NCI-H226 (cell line): ENCODE measurements around the gene C12orf42.
"Not testable (repeated sequence)": the region's sequence is repeated elsewhere in the genome, so short reads cannot be mapped to it uniquely, and the experiment has no call there.

ENCODE experiments used
- DNase-seq: peaks from one replicate; pipeline ENCODE4 v3.0.0-alpha.2; 2015

C12orf42 gene

DNA sequence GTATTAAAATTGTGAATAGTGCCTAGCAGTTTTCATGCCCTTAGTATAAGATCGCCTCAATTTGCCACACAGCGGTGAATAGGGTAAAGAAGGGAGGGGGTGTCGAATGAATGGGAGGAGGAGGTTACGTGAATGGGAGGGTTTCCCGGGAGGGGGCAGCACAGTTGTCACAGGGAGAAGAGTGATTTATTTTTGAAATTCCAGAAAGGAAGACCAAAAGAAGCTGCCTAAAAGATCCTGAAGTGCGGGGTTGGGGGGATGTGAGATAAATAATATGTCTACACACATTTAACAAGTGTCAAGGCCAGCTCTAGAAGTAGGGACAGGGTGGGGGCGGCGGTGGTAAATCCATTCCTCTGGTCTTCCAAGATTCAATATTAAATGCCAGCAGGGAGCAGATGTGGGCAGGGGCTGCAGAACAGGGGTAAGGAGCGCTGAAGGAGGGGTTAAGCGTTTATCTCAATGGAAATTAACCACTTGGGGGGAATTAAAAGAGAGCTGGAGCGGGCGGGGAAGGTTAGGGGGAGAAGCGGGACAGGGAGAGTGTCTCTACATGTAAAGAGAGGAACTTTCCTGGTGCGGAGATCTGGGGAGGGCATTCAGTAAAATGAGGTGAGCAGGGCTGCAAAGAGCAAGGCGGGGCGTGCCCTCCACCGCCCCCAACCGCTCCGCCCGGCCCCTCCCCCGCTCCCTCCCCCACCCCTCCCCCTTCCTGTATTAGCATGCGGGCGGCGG, 867 bp downstream of the C12orf42 start:
- no peak for DNase-seq

- no peak for DNase-seq
These were observed 1.6 kb downstream of the C12orf42 start for GRCh38 chr12:103494051-103494733.

- DNase-seq, result no peak
These were observed 2.6 kb downstream of the C12orf42 start for GRCh38 chr12:103493199-103493598.

DNA sequence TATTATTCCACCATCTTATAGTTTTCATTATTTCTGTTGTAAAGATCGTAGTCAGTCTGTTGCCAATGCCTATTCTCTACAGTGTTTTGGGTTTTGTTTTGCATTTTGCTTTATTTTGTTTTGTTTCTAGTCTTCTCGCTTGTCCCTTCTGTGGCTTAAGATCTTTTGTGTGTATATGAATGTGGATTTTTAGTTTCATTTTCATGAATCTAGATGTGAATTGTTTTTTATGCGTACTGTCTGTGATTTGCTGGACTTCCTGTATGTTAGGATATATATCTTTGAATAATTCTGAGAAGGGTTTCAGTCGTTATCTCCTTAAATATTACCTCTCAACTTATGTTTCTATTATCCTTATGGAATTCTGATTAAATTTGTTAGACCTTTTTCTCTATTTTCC, 13.4 kb downstream of the C12orf42 start:
- DNase-seq, result no peak

GRCh38 chr12:103475073-103475472, 20.7 kb downstream of the C12orf42 start:
- DNase-seq, result no peak

GRCh38 chr12:103470664-103471063, 25.1 kb downstream of the C12orf42 start:
- no peak for DNase-seq

DNA sequence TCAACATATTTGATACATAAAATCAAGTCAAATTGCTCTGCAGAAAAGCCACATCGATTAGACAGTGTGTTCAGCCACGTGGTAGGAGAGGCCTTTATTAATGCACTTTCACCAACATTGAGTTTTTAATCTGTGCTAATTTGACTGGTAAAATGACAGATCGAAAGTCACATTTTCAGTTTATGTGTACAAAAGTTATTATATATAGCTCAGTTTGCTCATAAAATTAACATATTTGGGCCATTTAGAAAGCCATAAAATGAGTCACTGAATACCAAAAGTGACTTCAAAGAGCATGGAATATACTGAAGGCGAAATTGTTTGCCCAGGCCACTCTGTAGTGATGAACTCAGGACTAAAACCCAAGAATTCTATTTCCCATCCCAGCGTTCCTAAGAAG, 26.0 kb downstream of the C12orf42 start:
- no peak for DNase-seq

- no peak for DNase-seq
These were observed 26.9 kb downstream of the C12orf42 start for GRCh38 chr12:103468837-103469236.

DNA sequence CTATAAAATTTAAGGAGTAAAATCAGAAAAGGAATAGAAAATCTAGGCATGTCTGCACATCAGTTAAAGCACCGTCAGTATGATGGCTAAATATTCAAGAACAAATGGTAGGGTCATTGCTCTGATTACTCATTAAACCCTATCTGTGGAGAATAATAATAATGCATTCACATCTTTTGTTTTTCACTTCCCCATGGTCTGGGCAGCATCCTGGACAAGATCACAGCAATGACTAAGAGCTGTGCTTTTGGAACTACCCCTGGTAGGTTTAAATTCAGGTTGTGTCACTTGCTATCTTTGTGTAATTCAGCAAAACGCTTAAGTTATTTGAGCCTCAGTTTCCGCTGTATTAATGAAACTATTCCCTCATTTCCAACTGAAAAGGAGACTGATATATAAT, 33.1 kb downstream of the C12orf42 start:
- DNase-seq, result no peak

GRCh38 chr12:103457471-103457870, 38.3 kb downstream of the C12orf42 start:
- DNase-seq, result no peak

DNA sequence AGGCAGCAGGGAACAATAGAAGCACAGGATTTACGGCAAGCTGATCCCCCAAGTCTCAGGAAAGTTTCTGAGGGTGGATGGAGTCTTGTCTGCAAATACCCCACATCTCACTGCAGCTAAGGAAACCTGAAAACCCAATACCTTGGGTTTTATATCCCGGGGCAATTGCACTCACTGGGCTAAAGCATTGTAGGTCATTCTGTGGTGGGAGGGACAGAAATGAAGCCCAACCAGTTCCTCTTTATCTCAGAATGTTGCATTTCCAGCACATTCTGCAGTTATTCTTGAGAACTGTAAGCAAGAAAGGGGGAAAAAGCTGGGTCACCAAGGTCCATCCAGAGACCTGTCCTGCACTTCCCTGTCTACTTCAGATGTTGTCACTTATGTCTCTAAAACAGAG, 39.8 kb downstream of the C12orf42 start:
- no peak for DNase-seq

- no peak for DNase-seq
These were observed 40.6 kb downstream of the C12orf42 start for GRCh38 chr12:103455020-103455763.

DNA sequence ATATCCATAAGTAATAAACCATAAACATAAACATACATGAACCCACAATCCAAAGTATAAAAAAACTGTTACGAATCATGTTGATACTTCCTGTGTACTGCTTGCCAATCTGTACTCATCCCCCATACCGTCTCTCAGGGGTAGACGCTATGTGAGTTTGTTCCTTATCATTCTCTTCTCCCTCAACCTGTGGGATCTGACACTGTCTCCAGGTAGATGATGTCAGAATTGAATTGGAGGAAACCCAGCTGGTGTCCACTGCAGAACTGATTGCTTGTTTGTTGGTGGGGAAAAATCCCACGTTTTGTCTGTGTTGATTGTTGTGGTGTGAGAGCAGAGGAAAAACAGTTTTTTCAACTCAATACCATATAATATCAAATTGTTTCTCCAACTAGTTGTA, 50.8 kb downstream of the C12orf42 start:
- DNase-seq, result no peak

DNA sequence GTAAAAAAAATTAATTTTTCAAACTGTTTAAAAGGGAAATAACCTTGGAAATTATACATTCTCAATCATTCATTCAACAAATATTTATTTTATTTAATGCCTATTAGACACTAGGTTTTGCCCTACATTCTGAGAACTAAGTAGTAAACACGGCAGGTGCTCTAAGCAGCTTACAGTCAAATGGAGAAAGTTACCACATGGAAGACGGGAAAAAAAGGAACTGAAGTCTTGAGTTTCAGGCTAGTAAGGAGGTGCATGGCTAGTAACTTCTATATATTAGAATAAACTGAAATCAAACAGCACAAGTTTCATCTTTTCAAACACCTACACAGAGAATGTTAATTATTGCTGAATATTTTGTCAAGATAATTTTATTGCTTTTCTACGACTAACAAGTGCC, 52.9 kb downstream of the C12orf42 start:
- DNase-seq, result no peak

DNA sequence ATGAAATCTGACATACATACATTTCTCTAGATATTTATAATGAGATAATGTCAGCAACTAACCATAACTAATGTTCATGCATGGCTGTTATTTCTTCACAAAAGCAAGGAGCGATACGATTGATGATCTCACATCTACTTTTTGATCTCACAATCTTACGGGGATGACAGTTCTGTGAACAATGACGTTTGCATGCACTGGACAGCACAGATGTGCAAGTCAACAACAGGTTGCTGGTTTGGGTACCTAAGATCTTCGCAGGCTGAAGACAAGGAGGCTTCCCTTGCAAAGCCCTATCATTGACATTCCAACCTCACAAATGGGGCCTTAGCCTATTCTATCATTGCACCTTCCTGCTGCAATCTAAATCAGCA, 53.6 kb downstream of the C12orf42 start:
- no peak for DNase-seq

DNA sequence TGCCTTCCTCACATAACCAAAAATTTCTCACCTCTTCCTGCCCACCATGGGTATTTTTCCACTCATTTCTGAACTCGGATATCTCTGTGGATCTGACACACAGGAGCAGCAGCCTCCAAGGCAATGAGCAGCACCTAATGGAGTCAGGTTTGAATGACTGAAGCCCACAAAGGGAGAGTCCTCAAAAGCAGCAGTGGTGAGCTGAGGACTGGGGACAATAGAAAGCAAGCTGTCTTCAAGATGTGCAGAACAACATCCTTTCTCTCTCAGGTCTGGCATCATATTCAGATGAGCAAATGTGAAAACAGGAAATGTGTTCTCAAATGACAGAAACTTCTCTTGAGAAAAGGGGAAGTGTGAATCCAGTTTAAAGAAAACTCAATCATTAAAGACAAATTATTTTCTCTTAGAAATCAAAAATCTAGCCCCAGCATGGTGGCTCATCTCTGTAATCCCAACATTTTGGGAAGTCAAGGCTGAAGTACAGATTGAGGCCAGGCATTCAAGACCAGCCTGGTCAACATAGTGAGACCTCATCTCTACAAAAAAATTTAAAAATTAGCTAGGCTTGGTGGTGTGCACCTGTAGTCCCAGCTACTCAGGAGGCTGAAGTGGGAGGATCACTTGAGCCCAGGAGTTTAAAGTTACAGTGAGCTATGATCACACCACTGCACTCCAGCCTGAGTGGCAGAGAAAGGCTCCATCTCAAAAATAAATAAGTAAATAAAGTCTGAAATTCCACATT, 54.2 kb downstream of the C12orf42 start:
- no peak for DNase-seq

GRCh38 chr12:103434165-103435105, 61.3 kb downstream of the C12orf42 start:
- not testable (repeated sequence) for DNase-seq

- DNase-seq, result no peak
These were observed 63.8 kb downstream of the C12orf42 start for GRCh38 chr12:103431950-103432349.

- no peak for DNase-seq
These were observed 64.4 kb downstream of the C12orf42 start for GRCh38 chr12:103431387-103431786.

DNA sequence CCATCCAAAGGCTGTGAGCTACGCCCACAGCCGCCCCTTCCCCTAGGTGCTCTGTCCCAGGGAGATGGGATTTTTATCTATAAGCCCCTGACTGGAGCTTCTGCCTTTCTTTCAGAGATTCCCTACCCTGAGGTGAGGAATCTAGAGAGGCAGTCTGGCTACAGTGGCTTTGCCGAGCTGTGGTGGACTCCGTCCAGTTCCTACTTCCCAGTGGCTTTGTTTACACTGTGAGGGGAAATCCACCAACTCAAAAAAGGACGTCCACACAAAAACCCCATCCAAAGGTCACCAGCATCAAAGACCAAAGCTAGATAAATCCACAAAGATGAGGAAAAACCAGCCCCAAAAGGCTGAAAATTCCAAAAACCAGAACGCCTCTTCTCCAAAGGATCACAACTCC, 70.1 kb downstream of the C12orf42 start:
- DNase-seq, result not testable (repeated sequence)

GRCh38 chr12:103424849-103425586, 70.8 kb downstream of the C12orf42 start:
- DNase-seq, result not testable (repeated sequence)
